ENCODE results near the gene EIF3L. TPM values are rescaled to one million over a fixed set of nuclear protein-coding genes. Genes with fewer than 3 reads are reported as not detected.

EIF3L gene
- total RNA-seq, 4 donors from 2014 or later: 379 to 589 (median 576) TPM

- Histone ChIP-seq H3K9me3 (no peaks in the 10 kb centered on the region), H3K27me3 (peaks cover 39% of the 10 kb centered on the region), H3K36me3 (peaks cover 10% of the 10 kb centered on the region), H3K27ac (no peak overlapping the region), H3K4me3 (peak overlapping the region; percentile 44), H3K4me1 (peaks cover 18% of the 10 kb centered on the region)
- no peak for DNase-seq (ENCODE audit: low spot score in 2 of 2)
- no peak for TF ChIP-seq POLR2A (IDR thresholded peaks at IDR 0.05)
- no peak for TF ChIP-seq CTCF (IDR thresholded peaks at IDR 0.05)
- no peak for TF ChIP-seq POLR2AphosphoS5 (IDR thresholded peaks at IDR 0.05)
- TF ChIP-seq EP300 (IDR thresholded peaks at IDR 0.05): no peak
- WGBS: 57% methylated on average over 6 of the region's 135 CpGs
Observed at GRCh38 chr22:37824674-37825641, 24.3 kb upstream of the EIF3L start.

- Histone ChIP-seq H3K4me1 (peaks cover 18% of the 10 kb centered on the region), H3K36me3 (peaks cover 31% of the 10 kb centered on the region), H3K4me3 (no peak overlapping the region), H3K9me3 (no peaks in the 10 kb centered on the region), H3K27me3 (peaks cover 25% of the 10 kb centered on the region), H3K27ac (no peak overlapping the region)
- no peak for DNase-seq (ENCODE audit: low spot score in 2 of 2)
- TF ChIP-seq POLR2AphosphoS5 (IDR thresholded peaks at IDR 0.05) (no peak), EP300 (IDR thresholded peaks at IDR 0.05) (no peak), POLR2A (IDR thresholded peaks at IDR 0.05) (no peak), CTCF (IDR thresholded peaks at IDR 0.05) (no peak)
- WGBS: 39% methylated on average over 9 of the region's 9 CpGs
Observed at GRCh38 chr22:37827056-37827455, 22.2 kb upstream of the EIF3L start.

- Histone ChIP-seq H3K4me3 (no peak overlapping the region), H3K4me1 (peaks cover 8% of the 10 kb centered on the region), H3K36me3 (peaks cover 54% of the 10 kb centered on the region), H3K9me3 (no peaks in the 10 kb centered on the region), H3K27me3 (no peaks in the 10 kb centered on the region), H3K27ac (no peak overlapping the region)
- WGBS: 73% methylated on average over 12 of the region's 14 CpGs
- no peak for DNase-seq (ENCODE audit: low spot score in 2 of 2)
- TF ChIP-seq CTCF (IDR thresholded peaks at IDR 0.05) (no peak), EP300 (IDR thresholded peaks at IDR 0.05) (no peak), POLR2AphosphoS5 (IDR thresholded peaks at IDR 0.05) (no peak), POLR2A (IDR thresholded peaks at IDR 0.05) (no peak)
Observed at GRCh38 chr22:37830093-37830842, 19.0 kb upstream of the EIF3L start.

- no peak for TF ChIP-seq EP300 (IDR thresholded peaks at IDR 0.05)
- no peak overlapping the region for H3K4me3 ChIP-seq
- WGBS: 94% methylated on average over 10 of the region's 11 CpGs
- H3K4me1 ChIP-seq: peaks cover 7% of the 10 kb centered on the region
- H3K27me3 ChIP-seq: no peaks in the 10 kb centered on the region
- no peak overlapping the region for H3K27ac ChIP-seq
- H3K9me3 ChIP-seq: no peaks in the 10 kb centered on the region
- H3K36me3 ChIP-seq: peaks cover 61% of the 10 kb centered on the region
- DNase-seq (ENCODE audit: low spot score in 2 of 2): no peak
Observed at GRCh38 chr22:37831472-37831871, 17.7 kb upstream of the EIF3L start.

GRCh38 chr22:37832022-37832857, 17.0 kb upstream of the EIF3L start:
- H3K4me3 ChIP-seq: no peak overlapping the region
- no peak for DNase-seq (ENCODE audit: low spot score in 2 of 2)
- 87% methylated on average over 16 of the region's 16 CpGs for WGBS
- H3K27ac ChIP-seq: no peak overlapping the region
- peaks cover 68% of the 10 kb centered on the region for H3K36me3 ChIP-seq
- H3K9me3 ChIP-seq: no peaks in the 10 kb centered on the region
- H3K27me3 ChIP-seq: no peaks in the 10 kb centered on the region
- peaks cover 2% of the 10 kb centered on the region for H3K4me1 ChIP-seq
- no peak for TF ChIP-seq POLR2AphosphoS5 (IDR thresholded peaks at IDR 0.05)
- TF ChIP-seq POLR2A (IDR thresholded peaks at IDR 0.05): no peak
- TF ChIP-seq EP300 (IDR thresholded peaks at IDR 0.05): no peak
- TF ChIP-seq CTCF (IDR thresholded peaks at IDR 0.05): no peak

All from suprapubic skin (tissue), 4 donors.